ENCODE results near the gene B4GALT5.
"Not testable (repeated sequence)": the region's sequence is repeated elsewhere in the genome, so short reads cannot be mapped to it uniquely, and the experiment has no call there.

B4GALT5 gene

DNA sequence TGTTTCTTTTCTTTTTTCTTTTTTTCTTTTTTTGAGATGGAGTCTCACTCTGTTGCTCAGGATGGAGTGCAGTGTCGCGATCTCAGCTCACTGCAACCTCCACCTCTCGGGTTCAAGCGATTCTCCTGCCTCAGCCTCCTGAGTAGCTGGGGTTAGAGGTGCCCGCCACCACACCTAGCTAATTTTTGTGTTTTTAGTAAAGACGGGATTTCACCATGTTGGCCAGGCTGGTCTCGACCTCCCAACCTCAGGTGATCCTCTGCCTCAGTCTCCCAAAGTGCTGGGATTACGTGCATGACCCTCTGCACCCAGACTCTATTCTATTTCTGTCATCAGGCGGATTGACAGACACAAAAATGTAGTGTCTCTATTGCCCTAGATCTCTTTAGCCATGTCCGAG, 88.7 kb downstream of the B4GALT5 start:
- DNase-seq, result not testable (repeated sequence)

DNA sequence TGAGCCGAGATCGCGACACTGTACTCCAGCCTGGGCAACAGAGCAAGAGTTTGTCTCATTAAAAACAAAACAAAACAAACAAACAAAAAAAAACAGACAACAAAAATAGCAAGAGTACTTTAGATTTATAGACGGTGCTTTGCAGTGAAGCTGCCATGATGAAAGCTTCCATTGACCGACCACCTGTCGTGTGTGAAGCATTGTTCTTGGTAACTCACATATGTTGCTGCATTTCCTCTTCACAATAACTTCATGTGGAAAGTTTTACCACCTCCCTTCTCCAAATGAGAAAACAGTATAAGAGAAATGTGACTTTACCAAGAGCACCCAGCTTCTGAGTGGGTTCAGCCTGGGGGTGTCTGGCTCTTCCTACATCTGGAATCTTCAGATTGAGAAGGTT, 89.4 kb downstream of the B4GALT5 start:
- DNase-seq, result no peak

DNA sequence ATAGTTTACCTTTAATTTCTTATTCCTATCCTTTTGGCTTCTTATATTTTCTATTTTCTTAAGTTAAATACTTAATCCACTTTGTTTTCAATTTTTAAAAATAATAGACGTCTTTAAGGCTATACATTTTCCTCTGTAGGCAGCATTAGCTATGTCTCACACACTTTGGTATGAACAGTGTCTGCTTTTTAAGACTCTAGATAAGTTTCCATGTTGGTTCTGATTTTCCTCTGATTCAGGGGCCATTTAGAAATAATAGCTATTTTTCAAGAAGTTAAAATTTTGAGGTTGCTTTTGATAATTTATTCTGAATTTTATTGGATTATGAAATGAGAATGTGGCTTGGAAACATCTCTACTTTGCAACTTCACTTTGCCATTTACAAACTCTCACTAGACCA, 91.4 kb downstream of the B4GALT5 start:
- DNase-seq, result no peak

DNA sequence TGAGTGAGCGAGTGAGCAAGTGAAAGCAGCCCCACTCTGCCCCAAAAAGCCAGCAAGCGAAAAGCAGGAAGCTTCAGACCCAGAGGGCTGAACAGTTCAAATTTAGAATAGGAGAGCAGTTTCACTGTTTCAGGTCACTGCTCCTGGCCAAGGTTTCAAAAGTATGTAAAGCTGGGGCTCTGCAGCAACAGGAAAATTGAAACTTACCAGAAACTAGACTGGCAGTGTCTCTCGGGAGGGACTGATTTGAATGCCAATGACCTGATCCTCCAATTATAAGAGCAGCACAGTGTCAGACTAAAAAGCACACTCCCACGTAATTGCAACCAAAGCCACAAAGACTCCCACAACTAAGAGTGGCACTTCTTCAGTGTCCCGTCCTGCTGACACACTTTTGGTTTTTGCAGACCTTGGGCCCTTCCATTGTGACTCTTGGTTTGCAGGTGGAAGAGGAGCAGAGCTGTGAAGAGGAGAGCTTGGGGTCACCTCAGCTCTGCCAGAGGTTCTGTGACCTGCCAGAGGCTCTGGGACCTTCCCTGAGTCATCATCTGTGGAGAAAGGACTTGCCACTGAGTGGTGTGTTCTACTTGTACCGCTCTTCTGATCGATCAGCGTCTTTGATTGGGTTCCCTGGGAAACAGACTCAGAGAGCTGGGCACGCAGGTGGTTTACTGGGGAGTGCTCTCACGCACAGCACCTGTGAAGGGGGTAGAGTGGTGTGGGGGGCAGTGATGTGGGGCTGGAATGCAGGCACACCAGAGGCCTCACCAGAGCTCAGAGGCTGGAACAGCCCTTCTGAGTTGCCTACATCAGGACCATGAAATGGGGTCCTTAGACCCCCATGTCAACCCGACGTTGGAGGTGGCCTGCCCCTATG, 93.1 kb downstream of the B4GALT5 start:
- no peak for DNase-seq

- no peak for DNase-seq
These were observed 94.3 kb downstream of the B4GALT5 start for GRCh38 chr20:49619113-49620048.

- DNase-seq, result no peak
These were observed 95.4 kb downstream of the B4GALT5 start for GRCh38 chr20:49618289-49618688.

DNA sequence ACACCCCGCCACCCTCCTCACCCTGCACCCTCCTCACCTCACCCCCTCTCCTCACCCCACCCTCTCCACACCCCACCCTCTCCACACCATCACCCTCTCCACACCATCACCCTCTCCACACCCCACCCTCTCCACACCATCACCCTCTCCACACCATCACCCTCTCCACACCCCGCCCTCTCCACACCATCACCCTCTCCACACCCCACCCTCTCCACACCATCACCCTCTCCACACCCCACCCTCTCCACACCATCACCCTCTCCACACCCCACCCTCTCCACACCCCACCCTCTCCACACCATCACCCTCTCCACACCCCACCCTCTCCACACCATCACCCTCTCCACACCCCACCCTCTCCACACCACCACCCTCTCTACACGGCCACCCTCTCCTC, 96.3 kb downstream of the B4GALT5 start:
- not testable (repeated sequence) for DNase-seq

- DNase-seq, result no peak
These were observed 97.3 kb downstream of the B4GALT5 start for GRCh38 chr20:49616154-49617007.

DNA sequence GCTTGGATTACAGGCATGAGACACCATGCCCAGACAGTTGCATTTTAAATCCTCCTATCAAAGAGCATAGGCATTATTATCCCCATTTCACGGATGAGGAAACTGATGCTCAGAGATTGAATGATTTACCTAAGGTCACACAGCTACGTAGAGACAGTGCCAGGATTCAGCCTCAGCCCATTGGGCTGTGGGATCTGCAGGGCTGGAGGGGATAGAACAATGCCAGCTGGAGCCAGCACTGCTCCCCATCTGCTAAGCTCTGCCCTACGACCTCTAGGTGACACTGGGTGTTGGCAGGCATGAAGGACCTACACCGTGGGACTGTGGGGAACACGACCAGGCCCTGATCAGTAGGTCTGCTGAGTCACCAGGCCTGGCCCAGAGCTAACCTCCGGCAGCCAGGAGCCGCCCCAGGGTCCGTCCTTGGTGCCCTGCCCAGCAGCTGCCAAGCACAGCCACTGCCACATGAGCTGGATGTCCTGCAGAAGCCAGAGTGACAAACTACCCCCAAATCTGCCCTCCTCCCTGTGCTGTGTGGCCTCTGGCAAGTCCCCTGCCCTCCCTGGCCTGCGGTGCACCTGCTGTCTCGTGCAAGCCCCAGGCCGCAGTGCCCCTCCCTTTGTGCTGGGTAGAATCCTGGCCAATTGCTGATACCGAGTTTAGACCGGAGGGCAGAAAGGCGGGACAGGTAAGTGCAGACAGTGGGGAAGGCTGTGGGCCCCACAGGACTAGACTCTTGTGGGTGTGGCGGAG, 98.1 kb downstream of the B4GALT5 start:
- DNase-seq, result no peak

- DNase-seq, result not testable (repeated sequence)
These were observed 98.7 kb downstream of the B4GALT5 start for GRCh38 chr20:49615051-49615400.

- DNase-seq, result no peak
These were observed 99.2 kb downstream of the B4GALT5 start for GRCh38 chr20:49614338-49615050.

DNA sequence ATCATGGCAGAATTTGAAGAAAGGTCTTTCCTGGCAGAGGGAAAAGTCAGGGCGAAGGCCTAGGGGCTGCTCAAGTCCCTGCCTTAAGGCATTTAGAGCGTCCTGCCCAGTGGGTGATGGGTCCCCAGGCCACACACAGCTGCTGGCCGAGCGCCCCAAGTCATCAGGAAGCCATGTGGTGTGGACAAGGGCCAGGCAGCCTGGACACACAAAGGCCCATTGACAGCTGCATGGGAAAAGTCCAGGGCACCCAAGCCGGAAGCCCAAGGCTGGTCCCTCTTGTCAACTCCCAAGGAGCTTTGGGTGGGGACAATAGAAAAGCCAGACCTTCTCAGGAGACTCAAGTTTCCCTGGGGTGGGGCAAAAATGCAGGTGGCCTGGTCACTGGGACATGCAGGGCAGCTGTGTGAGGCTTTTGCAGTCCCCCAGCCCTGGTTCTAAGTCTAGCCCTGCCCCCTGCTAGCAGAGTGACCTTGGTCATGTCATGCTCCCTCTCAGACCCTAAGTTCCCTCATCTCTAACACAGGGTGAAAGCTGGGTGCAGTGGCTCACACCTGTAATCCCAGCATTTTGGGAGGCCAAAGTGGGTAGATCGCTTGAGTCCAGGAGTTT, 101.4 kb downstream of the B4GALT5 start:
- no peak for DNase-seq

DNA sequence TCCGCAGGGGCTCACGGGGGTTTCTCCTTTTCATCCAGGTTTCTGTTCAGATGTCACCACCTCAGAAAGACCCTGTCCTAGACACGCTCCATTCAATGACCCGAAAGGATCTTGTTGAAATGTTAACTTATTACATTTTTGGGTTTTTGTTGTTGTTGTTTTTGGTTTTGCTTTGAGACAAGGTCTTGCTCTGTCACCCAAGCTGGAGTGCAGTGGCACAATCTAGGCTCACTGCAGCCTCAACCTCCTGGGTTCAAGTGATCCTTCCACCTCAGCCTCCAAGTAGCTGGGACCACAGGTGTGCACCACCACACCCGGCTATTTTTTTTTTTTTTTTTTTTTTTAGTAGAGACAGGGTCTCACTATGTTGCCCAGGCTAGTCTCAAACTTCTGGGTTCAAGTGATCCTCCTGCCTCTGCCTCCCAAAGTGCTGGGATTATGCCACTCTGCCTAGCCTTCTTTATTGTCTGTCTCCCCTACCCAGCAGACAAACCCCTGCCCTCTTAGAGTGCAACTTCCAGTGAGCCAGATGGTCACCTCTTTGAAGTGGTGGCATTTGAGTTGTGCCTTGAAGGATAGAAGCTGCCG, 102.0 kb downstream of the B4GALT5 start:
- not testable (repeated sequence) for DNase-seq

DNA sequence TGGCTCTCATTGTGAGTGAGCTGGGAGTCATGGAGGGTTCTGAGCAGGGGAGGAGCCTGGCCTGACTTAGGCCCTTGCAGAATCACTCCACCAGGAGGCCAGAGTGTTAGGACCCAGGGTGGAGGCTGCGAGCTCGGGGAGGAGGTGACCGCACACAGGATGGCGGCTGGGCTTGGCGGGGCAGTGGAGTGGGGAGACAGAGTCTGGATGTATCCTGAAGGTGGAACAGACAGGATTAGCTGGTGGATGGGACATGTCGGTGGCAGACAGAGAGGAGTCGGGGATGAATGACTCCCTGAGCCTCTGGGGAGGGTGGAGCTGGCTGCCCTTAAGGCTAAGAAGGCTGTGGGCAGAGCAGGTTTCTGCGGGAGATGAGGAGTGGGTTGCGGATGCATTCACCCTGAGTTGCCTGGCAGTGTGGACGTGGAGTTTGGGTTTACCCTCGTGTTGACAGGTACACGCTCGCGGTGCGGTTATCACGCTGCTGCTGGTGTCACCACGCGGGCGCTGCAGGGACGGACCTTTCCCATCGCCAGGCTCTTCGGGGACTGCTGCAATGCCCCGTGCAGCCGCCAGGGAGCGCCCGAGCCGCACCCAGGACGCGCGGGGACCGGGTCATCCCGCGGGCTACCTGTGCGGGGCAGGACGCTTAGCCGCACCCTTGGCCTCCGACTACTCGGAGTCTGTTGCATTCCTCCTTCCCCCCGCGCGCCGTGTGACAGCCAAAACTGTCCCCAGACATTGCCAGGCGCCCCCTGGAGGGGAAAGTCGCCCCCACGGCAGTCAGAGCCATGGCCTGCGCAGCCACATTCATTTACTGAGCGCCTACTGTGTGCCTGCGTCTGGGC, 102.8 kb downstream of the B4GALT5 start:
- DNase-seq, result peak; percentile 55

GRCh38 chr20:49608752-49609670, 104.7 kb downstream of the B4GALT5 start:
- DNase-seq, result peak; percentile 80

- no peak for DNase-seq
These were observed 106.1 kb downstream of the B4GALT5 start for GRCh38 chr20:49607568-49607967.

DNA sequence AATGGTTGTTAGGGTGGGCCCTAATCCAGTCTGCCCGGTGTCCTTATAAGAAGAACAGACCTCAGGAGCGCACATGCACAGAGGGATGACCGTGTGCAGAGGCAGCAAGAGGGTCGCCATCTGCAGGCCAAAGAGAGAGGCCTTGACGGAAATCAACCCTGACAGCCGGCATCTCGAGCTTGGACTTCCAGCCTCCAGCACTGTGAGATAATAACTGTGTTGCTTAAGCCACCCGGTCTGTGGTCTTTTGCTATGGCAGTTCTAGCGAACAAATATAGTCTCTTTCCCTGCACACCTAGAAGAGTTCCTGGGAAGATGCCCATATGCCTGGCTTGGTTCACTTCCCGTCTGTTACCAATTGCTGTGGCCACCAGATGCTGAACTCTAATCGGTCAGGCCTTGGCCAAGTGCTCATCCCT, 110.5 kb downstream of the B4GALT5 start:
- DNase-seq, result no peak

All from NCI-H1105 treated with DMSO at 0.1 percent for 48 hours (cell line).